ENCODE measurements around the gene LONP1. TPM values are rescaled to one million over a fixed set of nuclear protein-coding genes. Genes with fewer than 3 reads are reported as not detected.
A peak's percentile ranks its signal among the peaks of the same experiment; 100 is the strongest.

LONP1 gene
- total RNA-seq, 1 experiment from 2014 or later, result 186 TPM

- TF ChIP-seq E2F1 (CRISPR knock-in tag; IDR thresholded peaks at IDR 0.05) (peak; percentile 64; the same call in 1 of the 2 replicates), ARID4B (CRISPR knock-in tag; IDR thresholded peaks at IDR 0.05; ENCODE audit: borderline replicate concordance) (peak; percentile 82), ZNF671 (CRISPR knock-in tag; IDR thresholded peaks at IDR 0.05) (no peak), ZSCAN18 (CRISPR knock-in tag; IDR thresholded peaks at IDR 0.05) (no peak), OVOL2 (CRISPR knock-in tag; IDR thresholded peaks at IDR 0.05; ENCODE audit: borderline replicate concordance) (no peak), ZNF423 (CRISPR knock-in tag; IDR thresholded peaks at IDR 0.05) (no peak), IRF1 (CRISPR knock-in tag; IDR thresholded peaks at IDR 0.05) (no peak), ZBTB21 (CRISPR knock-in tag; IDR thresholded peaks at IDR 0.05; ENCODE audit: borderline replicate concordance) (no peak), ESRRA (CRISPR knock-in tag; IDR thresholded peaks at IDR 0.05; ENCODE audit: borderline replicate concordance) (peak; percentile 48; the same call in 1 of the 2 replicates), SOX15 (CRISPR knock-in tag; IDR thresholded peaks at IDR 0.05) (no peak), ZNF425 (CRISPR knock-in tag; conservative IDR thresholded peaks at IDR 0.05) (no peak), HMGXB4 (CRISPR knock-in tag; IDR thresholded peaks at IDR 0.05) (peak; percentile 98), ZNF512 (CRISPR knock-in tag; IDR thresholded peaks at IDR 0.05; ENCODE audit: borderline replicate concordance) (no peak), HMGA2 (CRISPR knock-in tag; IDR thresholded peaks at IDR 0.05) (no peak), AFF4 (CRISPR knock-in tag; IDR thresholded peaks at IDR 0.05; ENCODE audit: borderline replicate concordance) (no peak), CREM (CRISPR knock-in tag; IDR thresholded peaks at IDR 0.05) (peak; percentile 76; the same call in 1 of the 2 replicates)
Observed at GRCh38 chr19:5690125-5690954, 29.6 kb downstream of the LONP1 start, which contains the start of gene RPL36 (continued).

Measured in WTC11 (cell line).